IPS DF 4.7 (cell line): Measurements from ENCODE around the gene PML.
"Not testable (repeated sequence)": the region's sequence is repeated elsewhere in the genome, so short reads cannot be mapped to it uniquely, and the experiment has no call there.

Experiments used
- DNase-seq: peaks from one replicate; pipeline ENCODE4 v3.0.0-alpha.2; 2013; ENCODE audit warnings: low spot score; ENCODE audit errors: extremely low read depth

PML gene

GRCh38 chr15:74056330-74056729 is 61.8 kb downstream of the PML start:
- DNase-seq = not testable (repeated sequence)

- not testable (repeated sequence) for DNase-seq
Measured at GRCh38 chr15:74059050-74059833, 64.7 kb downstream of the PML start.

GRCh38 chr15:74060251-74060650 is 65.7 kb downstream of the PML start:
- DNase-seq = no peak

DNA sequence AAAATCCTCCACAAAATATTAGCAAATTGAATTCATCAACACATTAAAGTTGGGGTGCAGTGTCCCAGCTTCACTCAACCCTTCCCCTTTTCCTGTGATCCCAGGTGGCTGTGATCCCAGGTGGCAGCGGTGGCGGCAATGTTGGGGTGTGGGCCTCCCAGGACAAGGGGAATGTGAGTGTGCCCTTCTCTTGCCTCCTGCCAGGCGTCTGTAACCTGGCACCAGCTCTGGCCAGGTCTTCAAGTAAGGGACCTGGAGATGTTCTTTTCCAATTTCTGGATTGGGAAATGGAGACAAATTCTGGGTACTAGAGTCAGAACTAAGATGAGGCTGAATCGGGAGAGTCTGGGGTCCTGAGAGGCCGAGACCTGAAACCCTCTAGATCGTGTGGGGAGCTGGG is 67.7 kb downstream of the PML start:
- no peak for DNase-seq

DNA sequence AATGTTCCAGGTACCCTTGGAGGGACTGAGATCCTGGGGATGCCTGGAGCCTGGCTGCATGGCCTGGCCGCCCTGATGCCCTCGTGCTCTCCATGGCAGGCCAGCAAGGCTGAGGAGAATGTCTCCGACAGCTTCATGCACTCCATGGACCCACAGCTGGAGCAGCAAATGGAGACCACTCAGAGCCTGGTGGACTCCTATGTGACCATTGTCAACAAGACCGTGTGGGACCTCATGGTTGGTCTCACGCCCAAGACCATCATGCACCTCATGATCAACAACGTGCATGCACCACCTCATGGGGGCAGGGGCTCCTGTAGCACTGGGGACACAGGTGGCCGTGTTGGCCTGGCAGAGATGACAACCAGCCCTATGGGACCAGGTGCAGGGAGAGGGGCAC is 68.2 kb downstream of the PML start:
- no peak for DNase-seq

GRCh38 chr15:74063425-74064146 is 69.1 kb downstream of the PML start:
- not testable (repeated sequence) for DNase-seq

- not testable (repeated sequence) for DNase-seq
Measured at GRCh38 chr15:74064183-74064582, 69.7 kb downstream of the PML start.

DNA sequence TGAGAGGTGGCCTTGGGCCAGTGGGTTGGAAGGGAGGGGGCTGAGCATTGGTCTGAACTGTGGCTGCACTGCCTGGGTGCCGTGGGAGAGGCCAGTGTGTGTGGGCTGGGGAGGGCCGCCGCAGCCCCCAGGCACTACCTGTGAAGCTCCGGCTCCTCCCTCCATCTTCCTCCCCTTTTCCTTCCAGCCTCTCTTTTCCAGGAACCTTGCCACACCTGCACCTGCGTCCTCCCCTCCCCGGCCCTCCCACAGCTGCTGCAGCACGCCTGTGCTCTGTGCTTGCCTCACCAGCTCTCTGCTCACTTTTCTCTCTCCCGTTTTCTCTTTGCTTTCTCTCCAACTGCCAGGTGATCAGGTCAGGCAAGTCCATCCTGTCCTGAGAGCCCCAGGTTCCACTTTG is 70.3 kb downstream of the PML start:
- DNase-seq = not testable (repeated sequence)

DNA sequence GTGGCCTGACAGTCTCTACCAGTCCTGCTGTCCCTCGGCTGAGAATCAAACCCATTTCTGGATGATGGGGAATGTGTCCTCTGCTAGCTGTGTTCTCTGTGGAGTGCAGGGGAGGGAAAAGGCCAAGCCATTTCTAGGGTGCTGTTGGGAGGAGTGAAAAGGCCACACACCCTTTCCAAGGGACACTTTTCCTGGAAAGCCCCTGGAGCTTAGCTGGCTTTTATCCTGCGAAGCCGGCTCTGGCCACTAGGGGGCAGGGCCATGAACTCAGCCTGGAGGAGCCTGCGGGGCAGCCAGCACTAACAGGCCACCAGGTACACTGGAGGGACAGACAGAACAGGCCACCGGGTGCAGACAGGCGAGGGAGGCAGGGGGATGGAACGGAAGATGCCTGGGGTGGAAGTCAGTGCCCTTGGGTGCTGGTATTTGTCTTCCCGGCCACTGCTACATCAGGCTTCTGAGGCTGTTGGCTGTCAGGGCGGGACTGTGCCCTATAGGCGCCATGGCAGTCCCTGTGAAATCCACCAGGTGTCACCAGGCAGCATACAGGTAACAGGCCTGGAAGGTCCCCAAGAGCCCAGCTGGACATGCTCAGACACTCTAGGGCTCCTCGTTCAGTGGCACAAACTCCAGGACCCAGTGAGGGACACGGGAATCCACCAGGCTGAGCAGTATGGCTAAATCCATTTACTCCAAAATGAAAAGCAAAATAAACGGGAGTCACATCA is 71.3 kb downstream of the PML start:
- DNase-seq = not testable (repeated sequence)

- DNase-seq = not testable (repeated sequence)
Measured at GRCh38 chr15:74071645-74072044, 77.1 kb downstream of the PML start.

DNA sequence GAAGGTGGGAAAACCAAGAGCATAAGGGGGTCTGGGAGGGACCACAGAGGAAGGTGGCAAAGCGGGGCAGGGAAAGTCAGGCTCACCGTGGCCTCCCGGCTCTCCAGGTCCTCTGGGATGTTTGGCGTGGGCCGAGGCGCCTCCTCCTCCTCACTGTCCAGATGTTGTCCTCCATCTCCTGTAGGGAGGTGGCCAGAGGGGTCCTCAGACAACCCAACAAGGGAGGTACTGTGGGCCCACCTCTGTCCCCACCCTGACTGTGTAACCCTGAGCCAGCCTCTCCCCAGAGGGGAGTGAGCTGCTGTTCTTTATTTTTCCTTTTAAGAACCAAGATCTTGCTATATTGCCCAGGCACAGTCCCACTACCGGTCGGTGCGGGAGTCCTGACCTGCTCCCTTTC is 77.6 kb downstream of the PML start:
- DNase-seq = not testable (repeated sequence)

DNA sequence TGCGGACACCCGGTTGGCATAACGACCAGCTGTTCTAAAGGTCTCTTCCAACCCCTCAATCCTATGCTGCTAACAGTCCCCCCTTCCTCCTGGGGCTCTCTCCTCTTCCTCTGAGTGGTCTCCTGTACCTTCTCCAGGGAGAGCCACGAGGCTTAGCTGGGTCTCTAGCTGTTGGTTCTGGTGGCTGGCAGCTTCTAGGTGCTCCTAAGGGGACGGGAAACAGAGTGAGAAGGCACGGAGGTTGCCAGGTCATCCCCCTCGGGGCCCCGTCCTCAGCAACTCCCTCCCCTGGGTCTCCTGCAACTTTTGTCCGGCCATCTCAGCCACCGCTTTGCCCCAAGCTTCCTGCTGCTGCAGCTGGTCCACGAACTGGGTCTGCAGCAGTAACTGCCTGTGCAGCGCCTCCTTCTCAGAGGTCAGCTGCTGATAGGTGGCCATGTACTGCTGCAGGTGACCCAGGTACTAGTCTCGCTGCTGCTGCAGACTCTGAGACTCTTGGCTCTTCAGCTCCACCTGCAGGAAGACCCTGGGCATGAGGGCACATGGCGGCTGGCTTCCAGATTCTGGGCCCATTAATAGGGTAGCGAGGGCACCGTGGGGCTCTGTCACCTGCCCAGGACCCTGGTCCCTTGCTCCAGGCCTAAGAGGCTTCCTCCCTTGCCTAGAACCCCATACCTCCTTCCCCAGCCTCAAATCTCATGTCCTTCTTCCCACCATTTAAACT is 78.3 kb downstream of the PML start:
- DNase-seq = not testable (repeated sequence)

- not testable (repeated sequence) for DNase-seq
Measured at GRCh38 chr15:74075781-74076180, 81.3 kb downstream of the PML start.

DNA sequence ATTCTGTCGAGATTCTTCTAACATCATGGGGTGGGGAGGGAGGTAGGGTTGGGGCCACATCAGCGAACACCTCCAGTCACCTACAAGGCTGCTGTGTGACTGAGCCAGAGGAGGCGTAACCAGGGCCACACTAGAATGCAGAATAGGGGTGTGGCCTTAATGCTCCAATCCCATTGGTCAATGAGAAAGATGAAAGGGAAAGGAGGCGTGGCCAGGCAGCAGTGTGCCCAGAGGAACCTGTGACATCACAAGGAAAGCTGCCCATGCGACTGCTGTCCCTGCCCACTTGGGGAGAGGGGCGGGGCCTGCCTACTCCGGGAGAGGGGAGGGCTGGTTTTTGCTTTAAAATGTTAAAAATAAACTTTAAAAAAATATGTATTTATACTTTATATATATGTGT is 87.9 kb downstream of the PML start, which contains the start of gene GOLGA6A:
TSS of gene GOLGA6A (minus strand) at position 101 of the 400 bp plus-strand sequence. CDS start at position 60, 41 bp downstream.
- not testable (repeated sequence) for DNase-seq

- not testable (repeated sequence) for DNase-seq
Measured at GRCh38 chr15:74094567-74094966, 100.1 kb downstream of the PML start.

- not testable (repeated sequence) for DNase-seq
Measured at GRCh38 chr15:74095610-74096009, 101.1 kb downstream of the PML start.

DNA sequence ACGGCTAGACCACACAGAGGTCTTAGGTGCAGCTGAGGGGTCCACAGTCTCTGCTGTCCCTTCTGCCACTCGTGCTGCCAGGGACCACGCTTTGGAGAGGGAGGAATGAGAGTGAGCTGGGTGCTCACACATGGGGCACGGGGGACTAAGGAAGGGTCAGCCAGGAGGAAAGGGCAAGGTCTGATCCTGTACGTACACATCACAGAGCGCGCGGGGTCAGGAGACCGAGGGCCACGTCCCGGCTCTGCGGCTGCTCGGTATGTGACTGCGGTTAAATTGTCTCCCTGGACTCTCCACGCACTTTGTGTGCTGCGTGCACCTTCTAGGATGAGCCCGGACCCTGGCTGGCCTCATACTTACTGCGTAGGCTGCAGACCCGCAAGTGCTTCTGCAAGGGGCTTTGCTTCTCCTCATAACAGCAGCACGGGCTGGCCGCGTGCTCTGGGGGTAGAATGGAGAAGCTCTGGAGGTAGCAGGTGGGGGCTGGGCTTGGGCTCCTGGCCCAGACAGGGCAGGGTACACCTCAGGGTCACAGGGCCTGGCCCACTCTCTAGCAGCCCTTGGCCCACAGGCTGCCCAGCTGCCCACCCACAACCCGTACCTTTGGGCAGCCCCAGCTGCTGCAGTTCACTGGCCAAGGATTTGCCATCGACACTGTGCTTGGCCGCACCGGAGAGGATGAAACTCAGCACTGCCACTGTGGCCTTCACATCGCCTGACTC is 102.4 kb downstream of the PML start:
- DNase-seq = not testable (repeated sequence)
